Stimulated activated CD4-positive, alpha-beta T cell treated with anti-CD3 and anti-CD28 coated beads, Interleukin-4, amount 100 ng/mL, for 48 hours (primary cell): ENCODE measurements around the gene NHEJ1.

Experiments used
- DNase-seq, 2 donors: peaks; one replicate each; pipeline ENCODE4 v3.0.0-alpha.2; 2020; ENCODE audit warnings: low read depth in 2 of 2

NHEJ1 gene

DNA sequence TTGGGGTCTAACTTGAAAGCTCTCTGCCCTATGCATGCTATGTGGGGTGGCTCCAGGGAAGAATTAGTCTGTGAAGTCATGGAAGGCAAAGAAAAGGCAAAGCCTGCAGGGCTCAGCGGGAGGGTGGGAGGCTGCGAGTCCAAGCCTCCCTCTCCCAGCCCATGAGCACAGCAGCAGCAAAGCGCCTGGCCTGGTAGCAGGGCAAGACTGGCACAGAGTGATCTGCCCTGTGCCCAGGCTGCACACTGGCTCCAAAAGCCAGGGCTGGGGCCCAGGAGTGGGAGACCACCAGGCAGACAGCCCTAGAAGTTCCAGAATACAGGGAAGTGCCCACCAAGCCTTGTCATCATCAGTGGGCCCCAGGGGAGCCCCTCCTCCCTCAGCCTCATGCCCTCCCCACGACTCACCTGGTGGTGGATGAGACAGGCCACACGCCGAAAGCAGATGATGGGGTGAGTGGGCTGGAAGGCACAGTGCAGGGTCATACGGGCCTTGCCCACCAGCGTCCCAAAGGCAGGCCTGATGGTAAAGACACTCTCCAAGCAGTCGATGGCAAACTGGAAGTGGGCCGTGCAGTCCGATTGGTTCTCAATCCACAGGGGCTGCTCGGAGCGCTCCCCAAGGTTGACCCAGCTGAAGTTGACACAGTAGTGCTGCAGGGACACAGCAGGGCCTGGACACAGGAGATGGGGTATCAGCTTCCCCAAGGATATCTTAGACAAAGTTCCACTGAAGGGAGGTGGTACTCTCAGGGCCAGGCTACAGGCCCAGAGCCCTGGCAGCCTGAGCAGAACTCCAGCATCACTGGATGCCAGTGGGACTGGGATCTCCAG is 131.4 kb downstream of the NHEJ1 start:
- DNase-seq = no peak

DNA sequence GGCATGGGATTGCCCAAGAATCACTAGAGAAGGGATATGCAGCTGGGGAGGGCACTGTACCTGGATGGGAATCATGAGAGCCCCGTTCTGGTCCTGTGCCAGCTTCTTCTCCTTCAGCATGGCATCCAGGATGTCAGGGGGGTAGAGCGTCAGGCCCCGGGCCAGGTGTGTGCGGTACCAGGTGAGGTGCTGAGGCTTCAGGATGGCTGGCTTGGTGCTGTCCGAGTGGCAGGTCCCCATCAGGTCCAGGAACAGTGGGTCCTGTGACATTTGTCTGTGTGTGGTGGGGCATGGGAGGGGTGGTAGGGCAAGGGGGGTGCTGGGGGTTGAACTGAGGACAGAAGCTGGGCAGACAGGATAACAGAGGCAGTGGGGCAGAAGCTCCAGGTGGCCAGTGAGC is 132.5 kb downstream of the NHEJ1 start:
- no peak for DNase-seq

DNA sequence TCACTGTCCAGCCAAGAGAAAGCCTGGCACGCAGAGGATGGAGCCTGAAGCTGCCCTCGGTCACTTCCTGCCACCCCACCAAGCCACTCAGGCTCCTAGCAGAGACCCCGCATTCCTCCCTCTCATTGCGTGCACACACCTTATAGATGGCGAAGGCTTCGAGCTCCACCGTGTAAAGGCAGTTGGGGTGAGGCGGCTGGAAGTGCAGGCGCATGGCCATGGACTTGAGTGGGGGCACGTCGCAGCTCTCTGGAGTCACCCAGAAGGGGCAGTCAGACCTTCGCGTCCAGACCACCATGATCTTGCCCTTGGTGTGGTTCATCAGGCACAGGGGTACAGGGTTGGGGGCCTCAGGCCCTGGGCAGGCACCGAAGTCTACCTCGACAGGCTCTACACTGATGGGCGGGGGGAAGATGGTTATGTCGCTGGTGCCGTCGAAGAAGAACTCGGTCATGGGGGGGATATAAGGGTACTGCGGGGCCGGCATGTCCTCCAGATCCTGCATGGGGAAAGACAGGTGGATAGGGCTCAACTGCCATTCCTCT is 133.0 kb downstream of the NHEJ1 start:
- no peak for DNase-seq

DNA sequence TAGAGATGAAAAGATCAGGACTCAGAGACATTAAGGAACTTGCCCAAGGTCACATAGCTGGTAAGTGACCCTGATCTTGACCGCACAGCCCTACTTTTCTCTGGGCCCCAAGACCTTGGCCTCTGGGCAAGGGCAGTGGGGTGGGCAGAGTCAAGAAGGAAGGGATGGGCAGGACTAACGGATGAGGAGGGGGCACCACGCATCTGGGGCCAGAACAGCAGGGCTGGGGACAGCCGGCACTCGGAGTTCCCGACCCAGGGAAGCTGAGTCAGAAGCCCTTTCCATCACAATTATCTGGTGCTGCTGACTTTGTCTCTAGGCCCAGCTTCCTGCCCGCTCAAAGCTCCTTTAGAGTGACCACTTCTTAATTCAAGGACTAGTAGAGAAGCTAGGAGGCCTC is 133.7 kb downstream of the NHEJ1 start:
- no peak for DNase-seq

DNA sequence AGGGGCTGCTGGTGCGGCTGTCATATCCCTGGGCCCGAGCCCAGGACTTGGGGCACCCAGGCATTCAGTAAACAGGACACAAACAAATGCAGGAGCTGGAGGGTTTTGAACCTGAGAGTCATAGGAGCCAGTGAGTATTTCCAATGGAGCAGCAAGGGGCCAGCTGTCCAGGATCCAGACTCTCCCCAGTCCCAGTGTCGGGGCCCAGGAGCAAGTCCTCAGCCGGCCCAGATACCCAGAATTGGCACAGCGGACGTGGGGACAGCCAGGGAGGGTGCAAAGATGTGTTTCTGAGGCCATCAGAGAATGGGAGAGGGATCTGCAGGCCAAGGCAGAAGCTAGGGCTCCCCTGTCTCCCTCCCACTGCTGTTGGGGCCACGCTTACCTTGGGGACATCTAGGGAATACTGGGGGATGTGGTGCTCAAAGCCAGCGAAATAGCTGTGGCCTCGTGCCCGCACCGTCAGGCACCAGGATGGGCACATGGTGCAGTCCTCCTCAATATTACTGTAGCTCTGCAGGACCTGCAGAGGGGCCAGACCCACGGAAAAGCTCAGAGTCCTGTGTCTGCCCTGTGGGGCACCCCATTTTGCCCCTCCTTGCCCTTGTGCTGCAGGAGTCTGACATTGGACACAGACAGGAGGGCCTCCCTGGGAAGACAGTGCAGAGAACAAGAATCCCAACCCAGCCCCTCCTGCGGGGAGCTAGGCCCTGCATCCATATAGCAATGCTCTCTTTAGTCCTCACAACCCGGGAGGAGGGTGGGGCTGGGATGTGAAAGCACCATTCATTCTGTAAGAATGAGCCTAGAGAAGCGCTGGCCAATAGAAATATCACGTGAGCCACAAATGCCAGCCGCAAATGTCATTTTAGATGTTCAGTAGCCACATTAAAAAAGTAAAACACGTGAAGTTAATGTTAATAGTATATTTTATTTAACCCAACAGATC is 134.7 kb downstream of the NHEJ1 start:
- no peak for DNase-seq
